NB4 (cell line): ENCODE data around the gene MCEE.

Experiments
- DNase-seq: peaks from one replicate; pipeline ENCODE4 v3.0.0; 2010; ENCODE audit warnings: low read depth
- H3K4me3 ChIP-seq: one replicate; pipeline ENCODE4 v1.5.1; 2011; ENCODE audit warnings: mild to moderate bottlenecking, low read depth, low read length, moderate library complexity
- CTCF ChIP-seq: IDR thresholded peaks from one replicate; pipeline ENCODE4 v1.5.1; 2012; ENCODE audit warnings: low read depth, low read length
- MAX ChIP-seq: IDR thresholded peaks from 2 replicates; pipeline ENCODE4 v1.6.1; 2011; ENCODE audit warnings: low read depth, low read length
- MYC ChIP-seq: IDR thresholded peaks from 2 replicates; pipeline ENCODE4 v1.6.1; 2011; ENCODE audit warnings: low read depth, low read length
- POLR2A ChIP-seq: IDR thresholded peaks from 2 replicates; pipeline ENCODE4 v1.6.1; 2011; ENCODE audit warnings: mild to moderate bottlenecking; ENCODE audit not compliant: insufficient read length; ENCODE audit errors: extremely low read depth

The MCEE gene

GRCh38 chr2:71066856-71067255, 63.2 kb downstream of the MCEE start:
- TF ChIP-seq POLR2A (no peak), MAX (no peak), CTCF (no peak), MYC (no peak)
- no peak overlapping the region for H3K4me3 ChIP-seq
- no peak for DNase-seq

DNA sequence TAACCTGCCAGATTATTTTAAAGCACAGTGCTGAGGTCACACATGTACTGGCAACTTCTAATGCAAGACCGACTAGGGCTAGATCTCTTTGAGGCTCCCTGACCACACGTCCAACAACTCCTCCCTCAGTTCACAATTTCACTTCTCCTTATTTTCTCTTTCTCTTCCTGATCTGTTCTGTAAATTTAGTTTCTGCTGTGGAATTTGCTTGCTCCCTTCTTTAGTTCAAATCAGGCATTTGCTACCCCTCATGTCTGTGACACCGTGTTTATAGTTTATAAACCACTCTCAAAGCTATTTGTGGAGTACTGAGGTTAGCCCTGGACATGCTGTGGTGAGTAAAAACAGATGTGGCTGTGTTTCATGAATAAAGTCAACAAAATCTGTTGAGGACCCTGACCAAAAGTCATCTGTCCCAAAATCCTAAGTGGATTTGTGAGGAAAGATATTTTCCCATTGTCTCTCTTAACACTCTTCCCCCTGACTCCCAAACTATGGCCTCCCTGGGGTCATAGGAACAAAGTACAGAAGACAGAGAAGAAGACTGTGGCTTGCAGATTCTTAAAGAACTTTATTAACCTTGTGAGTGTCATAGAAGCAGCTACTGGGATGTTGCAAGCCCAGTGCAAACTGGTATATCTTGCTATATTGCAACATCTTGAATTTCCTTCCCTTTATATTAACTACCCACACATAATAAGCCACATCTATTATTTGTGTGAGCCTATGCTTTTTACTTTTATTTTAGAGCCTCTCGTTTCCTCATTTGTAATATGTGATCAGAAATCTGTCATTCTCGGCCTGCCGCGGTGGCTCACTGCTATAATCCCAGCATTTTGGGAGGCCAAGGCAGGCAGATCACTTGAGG, 65.0 kb downstream of the MCEE start:
- peak; percentile 93 for DNase-seq
- peak overlapping the region; percentile 44 for H3K4me3 ChIP-seq
- TF ChIP-seq CTCF: peak; percentile 1
- TF ChIP-seq MAX: peak; percentile 42
- no peak for TF ChIP-seq POLR2A
- TF ChIP-seq MYC: peak; percentile 57; the same call in 1 of the 2 replicates

- peak overlapping the region; percentile 32 for H3K4me3 ChIP-seq
- DNase-seq: peak; percentile 63
- TF ChIP-seq CTCF (no peak), POLR2A (no peak), MYC (no peak), MAX (no peak)
Measured at GRCh38 chr2:71064110-71064611, 65.9 kb downstream of the MCEE start.

GRCh38 chr2:71063216-71063615, 66.8 kb downstream of the MCEE start:
- no peak overlapping the region for H3K4me3 ChIP-seq
- DNase-seq: no peak
- TF ChIP-seq MAX (no peak), POLR2A (no peak), MYC (no peak), CTCF (no peak)

DNA sequence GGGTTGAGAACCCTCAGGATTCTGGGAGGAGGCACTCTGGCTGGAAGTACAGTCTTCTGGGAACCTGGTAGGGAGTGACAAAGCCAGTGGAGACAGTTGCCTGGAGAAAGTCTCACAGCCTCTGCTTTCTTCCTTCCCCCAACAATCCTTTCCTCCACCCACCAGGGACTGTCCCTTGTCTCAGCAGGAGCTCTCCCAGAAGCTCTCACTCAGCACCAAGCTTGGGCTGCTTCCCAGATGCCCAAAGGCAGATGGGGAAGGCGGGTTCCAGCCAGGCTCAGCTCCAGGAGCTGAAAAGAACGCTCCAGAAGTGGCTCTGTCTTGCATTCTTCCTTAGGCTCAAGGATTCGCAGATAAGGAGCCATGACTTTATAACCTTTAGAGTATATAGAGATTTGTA, 69.2 kb downstream of the MCEE start:
- no peak overlapping the region for H3K4me3 ChIP-seq
- DNase-seq: no peak
- TF ChIP-seq CTCF: no peak
- no peak for TF ChIP-seq MAX
- no peak for TF ChIP-seq POLR2A
- TF ChIP-seq MYC: no peak
